HG03066 (cell line): ENCODE measurements around the gene TMEM63C.

Experiments
- ATAC-seq: cut with Tn5 transposase; IDR thresholded peaks from one replicate; pipeline ENCODE4 v1.9.1; 2021; ENCODE audit warnings: low read depth; ENCODE audit not compliant: unreplicated experiment

TMEM63C gene

GRCh38 chr14:77250927-77251326 lies 69.3 kb downstream of the TMEM63C start:
- no peak for ATAC-seq

DNA sequence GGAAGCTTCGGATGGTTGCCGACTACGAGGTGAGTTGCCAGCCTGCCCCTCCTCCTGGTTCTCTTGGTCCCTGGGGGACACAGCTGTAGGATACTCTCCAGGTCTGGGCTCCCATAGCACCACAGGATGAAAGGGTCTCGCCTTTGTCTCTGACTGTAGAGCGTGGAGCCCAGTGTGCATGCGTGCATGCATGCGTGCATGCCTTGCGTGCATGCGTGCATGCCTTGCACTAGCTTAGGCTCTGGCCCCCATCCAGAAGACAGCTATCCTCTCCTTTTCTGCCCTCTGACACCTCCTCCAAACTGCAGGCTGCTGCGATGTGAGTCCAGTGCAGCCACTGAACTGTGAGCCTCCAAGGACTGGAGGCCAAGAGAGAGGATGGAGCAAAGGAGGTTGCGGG lies 70.3 kb downstream of the TMEM63C start:
- ATAC-seq = no peak

DNA sequence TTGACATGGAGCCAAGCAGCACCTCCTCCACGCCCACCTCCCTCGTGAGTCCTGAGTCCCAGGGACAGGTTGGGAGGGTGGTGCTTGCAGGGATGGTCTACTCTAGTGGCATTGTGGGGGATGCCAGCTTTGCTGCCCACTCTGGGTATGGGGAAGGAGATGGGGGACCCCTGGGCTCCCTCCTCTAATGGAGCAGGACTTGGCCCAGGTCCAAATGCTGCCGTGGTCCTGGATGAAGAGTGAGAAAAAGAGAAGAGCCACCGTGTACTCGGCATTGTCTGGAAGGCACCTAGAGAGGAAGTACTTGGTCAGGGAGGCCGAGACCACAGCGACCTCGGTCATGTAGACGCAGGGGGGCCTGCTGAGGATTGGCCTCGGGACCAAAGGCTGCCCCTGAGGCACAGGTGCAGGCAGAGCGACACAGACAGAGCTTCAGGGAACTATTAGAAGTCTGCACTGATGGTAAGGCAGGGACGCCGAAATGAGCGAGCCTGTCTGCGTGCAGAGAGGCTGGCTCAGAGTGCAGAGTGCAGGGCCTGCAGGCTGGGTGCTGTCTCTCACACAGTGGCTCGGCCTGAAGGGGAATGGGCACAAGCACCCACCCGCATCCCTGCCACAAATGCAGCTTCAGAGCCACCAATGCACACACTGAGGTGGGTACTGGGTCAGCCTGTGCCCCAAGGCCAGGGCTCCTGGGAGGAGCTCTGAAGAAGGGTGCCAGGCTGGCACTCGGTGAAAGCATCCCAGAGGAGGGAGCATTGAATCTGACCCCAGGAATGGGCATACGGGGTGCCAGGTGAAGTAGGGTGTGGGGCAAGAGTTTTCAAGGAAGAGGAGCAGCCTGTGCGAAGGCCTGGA lies 72.0 kb downstream of the TMEM63C start:
- ATAC-seq = no peak

- no peak for ATAC-seq
These were observed 75.1 kb downstream of the TMEM63C start for GRCh38 chr14:77256694-77257093.

DNA sequence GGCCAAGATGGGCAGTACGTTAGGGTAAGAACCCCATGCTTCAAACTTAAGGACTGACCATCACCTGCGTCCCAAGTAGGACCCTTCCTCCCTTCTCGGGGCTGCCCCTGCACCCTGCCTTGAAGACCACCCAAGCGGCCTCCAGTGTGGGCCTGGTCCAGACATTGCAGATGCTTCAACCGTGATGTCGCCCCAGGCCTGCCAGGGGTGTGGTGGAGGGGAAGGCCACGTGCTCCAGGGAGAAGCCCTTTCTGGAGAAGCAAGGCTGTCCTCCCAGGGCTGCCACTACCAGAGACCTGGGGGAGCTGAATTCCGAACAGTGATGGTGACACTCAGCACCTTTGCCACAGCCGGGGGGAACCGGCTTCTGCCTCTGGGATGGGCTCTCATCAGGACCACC lies 76.1 kb downstream of the TMEM63C start:
- no peak for ATAC-seq

DNA sequence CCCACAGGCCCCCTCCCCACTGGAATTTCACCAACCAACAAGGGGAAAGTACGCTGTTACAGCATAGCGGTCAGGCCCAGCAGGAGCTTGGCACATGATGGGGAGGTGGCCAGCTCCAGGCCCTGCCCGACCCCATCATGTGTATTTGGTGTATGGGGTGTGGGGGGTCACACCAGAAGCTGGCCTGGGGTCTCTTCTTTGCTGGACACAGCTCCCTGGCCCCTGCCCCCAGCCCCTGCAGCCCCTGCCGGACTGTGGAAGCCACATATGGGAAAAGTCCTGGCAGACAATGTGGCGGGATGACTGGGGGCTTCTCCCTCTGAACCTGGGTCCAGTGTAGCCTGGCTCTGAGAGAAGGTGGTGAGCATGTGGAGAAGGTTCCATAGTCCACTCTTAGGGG lies 77.0 kb downstream of the TMEM63C start:
- no peak for ATAC-seq

DNA sequence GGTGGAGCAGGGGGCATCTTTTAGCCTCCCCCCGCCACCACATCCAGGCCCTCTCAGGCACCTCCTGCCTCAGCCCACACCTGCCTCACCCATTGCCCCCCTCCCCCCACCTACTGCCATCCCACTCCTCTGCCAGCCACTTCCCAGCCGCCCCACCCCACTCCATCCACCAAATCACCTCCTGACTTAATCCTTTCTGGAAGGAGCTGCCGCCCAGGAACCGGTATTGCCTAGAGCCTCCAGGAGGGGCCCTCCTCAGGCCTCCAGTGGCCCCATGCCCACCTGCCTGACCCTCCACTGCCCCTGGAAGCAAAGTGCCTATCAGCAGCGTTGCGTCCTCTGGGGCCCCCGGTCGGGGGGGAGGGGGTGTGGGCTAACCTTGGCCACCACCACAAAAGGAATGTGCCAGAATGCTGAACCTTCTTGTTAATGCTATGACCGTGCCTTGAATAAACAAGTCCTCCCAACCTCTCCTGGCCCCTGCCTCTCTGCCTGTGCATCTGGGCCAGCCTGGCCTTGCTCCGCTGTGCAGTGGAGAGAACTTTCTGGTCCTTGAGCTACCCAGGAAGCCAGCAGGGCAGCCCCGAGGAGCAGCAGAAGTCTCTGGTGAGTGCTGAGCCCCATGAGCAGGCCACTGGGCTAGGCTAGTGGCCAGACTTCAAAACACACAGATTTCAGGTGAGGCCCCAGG lies 77.6 kb downstream of the TMEM63C start:
- no peak for ATAC-seq

GRCh38 chr14:77260199-77260598 lies 78.6 kb downstream of the TMEM63C start:
- no peak for ATAC-seq

- ATAC-seq = no peak
These were observed 79.0 kb downstream of the TMEM63C start for GRCh38 chr14:77260631-77261030.

GRCh38 chr14:77264466-77265186 lies 83.0 kb downstream of the TMEM63C start:
- no peak for ATAC-seq

- ATAC-seq = no peak
These were observed 83.6 kb downstream of the TMEM63C start for GRCh38 chr14:77265187-77265515.

GRCh38 chr14:77265561-77266335 lies 84.2 kb downstream of the TMEM63C start:
- ATAC-seq = no peak

DNA sequence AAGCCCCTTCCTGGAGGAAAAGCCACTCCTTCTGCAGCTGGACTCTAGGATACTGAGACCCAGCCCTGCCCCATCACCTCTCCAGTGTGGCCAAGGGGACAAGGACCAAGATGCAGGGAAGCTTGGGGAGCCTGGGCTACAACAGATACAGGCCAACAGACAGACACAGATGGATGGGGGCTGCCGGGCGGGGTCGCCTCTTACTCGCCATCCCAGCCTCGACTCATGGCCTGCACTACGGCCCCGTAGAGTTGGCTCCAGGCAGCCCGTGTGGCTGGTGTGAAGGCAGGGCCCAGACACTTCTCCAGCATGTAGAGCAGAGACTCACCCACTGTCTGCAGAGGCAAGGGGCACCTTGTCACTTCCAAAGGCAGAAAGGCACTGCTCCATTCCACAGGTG lies 84.7 kb downstream of the TMEM63C start:
- ATAC-seq = no peak

DNA sequence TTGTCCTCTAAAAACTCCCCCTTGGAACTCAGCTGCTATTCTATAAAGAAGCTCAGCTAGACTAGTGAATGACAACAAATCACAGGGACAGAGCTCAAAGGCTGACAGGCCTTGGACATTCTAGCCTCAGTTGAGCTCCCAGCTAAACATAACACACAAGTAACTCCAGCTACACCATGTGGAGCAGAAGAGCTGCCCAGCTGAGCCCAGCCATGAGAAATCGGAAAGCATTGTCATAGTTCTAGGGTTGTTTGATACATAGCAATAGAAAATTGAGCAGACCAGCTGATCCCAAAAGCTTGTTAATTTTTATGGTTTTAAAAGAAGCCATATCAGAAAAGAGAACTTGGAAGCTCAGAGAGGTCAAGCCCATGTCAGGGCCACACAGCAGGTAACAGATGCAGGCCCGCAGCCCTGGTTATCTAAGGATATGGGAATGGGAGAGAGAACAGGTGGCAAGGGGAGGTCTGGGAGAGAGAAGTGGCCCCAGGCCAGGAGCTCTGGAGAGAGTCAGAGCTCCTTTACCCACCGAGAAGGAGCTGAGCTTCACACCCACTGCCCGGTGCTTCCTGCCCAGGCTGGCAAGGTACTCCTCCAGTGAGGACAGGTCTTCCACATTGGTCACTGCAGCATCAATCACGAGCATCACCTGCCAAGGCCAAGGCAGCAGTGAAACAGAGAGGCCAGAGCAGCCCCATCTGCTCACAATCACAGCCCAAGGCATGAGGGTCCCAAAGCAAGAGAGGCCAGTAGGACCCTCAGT lies 86.5 kb downstream of the TMEM63C start:
- no peak for ATAC-seq

GRCh38 chr14:77268989-77269600 lies 87.5 kb downstream of the TMEM63C start:
- no peak for ATAC-seq

DNA sequence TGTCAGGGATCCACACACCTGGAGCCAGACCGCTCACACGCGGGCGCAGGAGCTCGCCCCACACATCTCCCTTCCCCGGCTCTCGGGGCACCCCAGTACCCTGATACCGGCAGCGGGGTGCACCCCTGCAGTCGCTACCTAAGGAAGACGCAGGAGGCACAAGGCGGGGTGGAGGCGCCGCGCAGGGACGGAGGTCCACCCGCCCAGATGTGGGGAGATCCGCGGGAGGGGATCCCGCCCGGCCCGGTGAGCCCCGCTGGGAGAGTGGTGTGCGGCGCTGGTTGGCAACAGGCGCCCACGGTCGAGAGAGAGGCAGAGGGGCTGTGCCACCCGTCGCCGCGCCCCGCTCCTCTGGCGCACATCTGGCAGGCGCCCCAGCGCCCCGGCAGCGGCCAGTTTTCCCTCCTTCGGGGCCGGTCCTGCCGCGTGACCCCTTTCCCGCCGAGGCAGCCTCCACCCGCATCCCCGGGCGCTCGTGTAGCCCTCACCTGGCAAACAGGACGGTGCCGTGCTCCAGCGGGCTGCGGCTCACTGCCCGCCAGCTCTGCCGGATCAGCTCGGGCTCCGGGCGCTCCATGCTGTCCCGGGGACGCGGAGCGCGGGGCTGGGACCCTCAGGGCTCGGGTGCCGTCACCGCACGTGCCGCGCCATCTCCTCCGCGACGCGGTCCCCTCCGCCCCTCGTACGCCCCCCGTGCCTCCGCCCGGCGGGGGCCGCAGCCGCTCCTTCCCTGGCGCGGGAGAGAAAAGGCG lies 88.9 kb downstream of the TMEM63C start:
- ATAC-seq = no peak

GRCh38 chr14:77271113-77271710 lies 89.6 kb downstream of the TMEM63C start, which contains the start of gene NGB:
NGB (minus strand) TSS chr14:77271206; CDS start chr14:77270937, 269 bp downstream.
- no peak for ATAC-seq

DNA sequence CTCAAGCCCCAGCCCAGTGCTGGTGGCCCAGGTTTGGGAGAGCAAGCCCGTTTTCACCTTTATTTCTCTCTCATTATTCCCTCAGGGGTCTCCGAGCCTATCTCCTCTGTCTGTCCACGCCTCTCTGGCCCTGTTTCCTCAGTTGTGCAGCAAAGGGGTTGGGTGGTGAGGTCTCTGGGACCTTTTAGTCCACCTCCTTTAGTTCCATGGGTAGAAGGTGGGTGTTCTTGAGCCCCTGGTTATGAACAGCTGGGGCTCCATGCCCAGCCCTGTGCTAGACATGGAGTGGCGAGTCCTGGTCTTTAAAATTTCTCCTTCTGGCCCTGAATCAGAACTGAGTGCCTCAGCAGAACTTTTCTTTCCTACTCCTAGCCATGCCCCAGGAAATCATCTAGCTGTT lies 90.7 kb downstream of the TMEM63C start:
- no peak for ATAC-seq
